Panc1 (cell line): ENCODE measurements around the gene OR4K1. TPM values are rescaled to one million over a fixed set of nuclear protein-coding genes. Genes with fewer than 3 reads are reported as not detected.

Experiments used
- ATAC-seq: fragments of 200-7000 bp; cut with Tn5 transposase; 2 replicates; pipeline ENCODE4 v1.9.1; 2020; ENCODE audit warnings: mild to moderate bottlenecking, moderate library complexity
- BruUV-seq: library from RNA; stranded (reverse); fragments of 400-500 nt; replicated peaks from 2 replicates; lab custom pipeline; 2021; lab: Mats Ljungman, UMichigan
- CTCF ChIA-PET: fragments of 300-600 bp; sonication (Branson Sonifier 250); formaldehyde crosslinking; loops from one replicate; lab custom pipeline; 2022; ENCODE audit warnings: antibody characterized with exemption; lab: Charles Lee
- POLR2A ChIA-PET: fragments of 300-600 bp; sonication (Branson Sonifier 250); formaldehyde crosslinking; loops from one replicate; lab custom pipeline; 2022; ENCODE audit warnings: antibody characterized with exemption; lab: Charles Lee
- DNase-seq: peaks from one replicate; pipeline ENCODE4 v3.0.0-alpha.2; 2010; ENCODE audit warnings: low read depth, low spot score
- H3K27ac ChIP-seq: 2 replicates; pipeline ENCODE4 v1.5.1; 2011; ENCODE audit warnings: mild to moderate bottlenecking, low read length, inconsistent platforms
- H3K27me3 ChIP-seq: fragments of 200-500 bp; sonication (Bioruptor generic); 2 replicates; pipeline ENCODE4 v1.6.0; 2014; ENCODE audit warnings: low read length, inconsistent platforms; ENCODE audit not compliant: control insufficient read depth, insufficient read depth
- H3K36me3 ChIP-seq: fragments of 200-500 bp; sonication (Bioruptor generic); 2 replicates; pipeline ENCODE4 v1.5.1; 2014; ENCODE audit warnings: inconsistent platforms, mild to moderate bottlenecking, low read length, moderate library complexity; ENCODE audit not compliant: control insufficient read depth, insufficient read depth
- H3K4me1 ChIP-seq: 2 replicates; pipeline ENCODE4 v1.5.1; 2011; ENCODE audit warnings: inconsistent platforms, mild to moderate bottlenecking, low read length, moderate library complexity; ENCODE audit not compliant: control insufficient read depth, insufficient read depth
- H3K4me3 ChIP-seq, 2 experiments: 2 replicates each; pipeline ENCODE4 v1.5.1; 2011 to 2012; ENCODE audit warnings: low read depth in 2 of 2, low read length in 2 of 2, mild to moderate bottlenecking in 2 of 2, inconsistent platforms in 1 of 2, moderate library complexity in 1 of 2
- H3K9me3 ChIP-seq: fragments of 200-500 bp; sonication (Bioruptor generic); 2 replicates; pipeline ENCODE4 v1.5.1; 2014; ENCODE audit warnings: low read depth, mild to moderate bottlenecking, inconsistent platforms, low read length, moderate library complexity; ENCODE audit not compliant: control insufficient read depth, insufficient read depth
- CTCF ChIP-seq: fragments of 450-650 bp; IDR thresholded peaks from 2 replicates; pipeline ENCODE4 v1.5.1; 2017; ENCODE audit warnings: mild to moderate bottlenecking
- POLR2AphosphoS5 ChIP-seq: IDR thresholded peaks from 2 replicates; pipeline ENCODE4 v1.6.1; 2012; ENCODE audit warnings: mild to moderate bottlenecking, low read depth, low read length, moderate library complexity
- REST ChIP-seq, 2 experiments: IDR thresholded peaks; 2 replicates each; pipeline ENCODE4 v1.6.1; 2011 to 2012; ENCODE audit warnings: low read depth in 2 of 2, control low read depth in 1 of 2, low read length in 1 of 2, mild to moderate bottlenecking in 1 of 2, moderate library complexity in 1 of 2; ENCODE audit not compliant: insufficient read depth in 1 of 2
- SIN3A ChIP-seq: IDR thresholded peaks from 2 replicates; pipeline ENCODE4 v1.6.1; 2012; ENCODE audit warnings: low read depth, mild to moderate bottlenecking, low read length, moderate library complexity, borderline replicate concordance; ENCODE audit not compliant: insufficient read depth
- TCF7L2 ChIP-seq: IDR thresholded peaks from 2 replicates; pipeline ENCODE4 v1.6.1; 2011; ENCODE audit warnings: mild to moderate bottlenecking, low read depth, low read length, inconsistent platforms
- in situ Hi-C: cut with HindIII; loops from 2 replicates; pipeline ENCODE4 v1.10.0; 2016; ENCODE audit warnings: low sequenced_read_pairs, low pct_unique_long_range_greater_than_20kb
- intact Hi-C: fragments of 100-400 bp; cut with micrococcal nuclease; formaldehyde crosslinking; loops from one replicate; pipeline ENCODE4 v1.10.0; 2022; ENCODE audit not compliant: unreplicated experiment
- total RNA-seq: library from RNA; stranded (reverse); gene quantifications from one replicate; pipeline ENCODE4 v1.2.1, GENCODE V29; 2021; ENCODE audit not compliant: unreplicated experiment

Gene OR4K1
- total RNA-seq, 1 experiment from 2014 or later, result not detected

GRCh38 chr14:19918553-19919264, 12.0 kb upstream of the OR4K1 start:
- no peaks in the 10 kb centered on the region for H3K9me3 ChIP-seq
- ChIA-PET POLR2A (no interaction called here), CTCF (no interaction called here)
- H3K27ac ChIP-seq, result peak overlapping the region; percentile 23; the same call in 1 of the 2 replicates
- TF ChIP-seq TCF7L2, result no peak
- TF ChIP-seq CTCF, result no peak
- no peak for TF ChIP-seq SIN3A
- TF ChIP-seq REST (IDR thresholded peaks at IDR 0.05; ENCODE audit: insufficient read depth in 1 of 2, low read depth in 2 of 2, low read length in 1 of 2), result no peak
- TF ChIP-seq POLR2AphosphoS5, result no peak
- ATAC-seq, result peak; percentile 87
- no peaks in the 10 kb centered on the region for H3K27me3 ChIP-seq
- in situ Hi-C loops, result no loop called here
- H3K4me3 ChIP-seq, result no peak overlapping the region
- no peak for DNase-seq
- no peaks in the 10 kb centered on the region for H3K36me3 ChIP-seq
- BruUV-seq, result no TSS peak
- no peaks in the 10 kb centered on the region; the same call in none of the 2 replicates for H3K4me1 ChIP-seq
- intact Hi-C loops, result no loop called here

GRCh38 chr14:19920021-19920657, 10.6 kb upstream of the OR4K1 start, which contains the start of gene OR4K5:
Gene OR4K5, plus strand, starts transcription at chr14:19920607. Its CDS starts 0 bp downstream, at chr14:19920607.
- no peak within 1 kb of the TSS for H3K4me3 ChIP-seq
- no peaks in the 10 kb centered on the region for H3K27me3 ChIP-seq
- ChIA-PET POLR2A (no interaction called here), CTCF (no interaction called here)
- no peak for DNase-seq
- H3K36me3 ChIP-seq, result no peaks in the 10 kb centered on the region
- TF ChIP-seq REST (IDR thresholded peaks at IDR 0.05; ENCODE audit: insufficient read depth in 1 of 2, low read depth in 2 of 2, low read length in 1 of 2) (no peak), TCF7L2 (no peak), CTCF (no peak), POLR2AphosphoS5 (no peak), SIN3A (no peak)
- in situ Hi-C loops (no loop called here), intact Hi-C loops (no loop called here)
- H3K4me1 ChIP-seq, result no peaks in the 10 kb centered on the region; the same call in none of the 2 replicates
- H3K27ac ChIP-seq, result peak within 1 kb of the TSS; percentile 23; the same call in 1 of the 2 replicates
- no peak for ATAC-seq
- no peaks in the 10 kb centered on the region for H3K9me3 ChIP-seq
- no TSS peak for BruUV-seq
